Fibroblast of mammary gland (primary cell): ENCODE measurements around the gene RECK.

ENCODE experiments used
- DNase-seq: peaks from one replicate; pipeline ENCODE4 v3.0.0-alpha.2; 2010; ENCODE audit warnings: low read depth
- H3K4me3 ChIP-seq: 2 replicates; pipeline ENCODE4 v1.5.1; 2011; ENCODE audit warnings: low read depth, mild to moderate bottlenecking, low read length, moderate library complexity; ENCODE audit not compliant: control insufficient read depth
- TF ChIP-seq, protein P1 (sequence below): conservative IDR thresholded peaks from 2 replicates; pipeline ENCODE4 v1.5.1; 2011; ENCODE audit warnings: low read depth, low read length, inconsistent platforms; ENCODE audit not compliant: control insufficient read depth, insufficient read depth

RECK gene

DNA sequence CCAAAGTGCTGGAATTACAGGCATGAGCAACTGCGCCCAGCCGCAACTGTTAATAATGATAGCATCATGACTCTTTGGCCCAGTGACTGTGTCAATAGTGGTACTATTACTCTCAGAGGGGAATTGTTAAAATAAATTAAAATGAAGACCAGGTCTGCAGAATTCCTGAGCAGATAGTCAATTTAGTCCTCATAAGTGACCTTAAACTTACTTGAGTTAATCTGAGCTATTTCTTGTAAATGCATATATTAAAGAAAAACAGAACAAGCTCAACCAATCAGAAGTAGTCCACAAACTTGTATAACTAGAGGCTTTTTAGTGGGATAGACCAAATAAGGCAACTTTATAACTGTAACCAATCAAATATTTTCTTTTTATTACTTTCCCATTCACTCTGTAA is 1.7 kb upstream of the RECK start:
- peak; percentile 75 for DNase-seq
- no peak overlapping the region for H3K4me3 ChIP-seq
- TF ChIP-seq, protein P1, sequence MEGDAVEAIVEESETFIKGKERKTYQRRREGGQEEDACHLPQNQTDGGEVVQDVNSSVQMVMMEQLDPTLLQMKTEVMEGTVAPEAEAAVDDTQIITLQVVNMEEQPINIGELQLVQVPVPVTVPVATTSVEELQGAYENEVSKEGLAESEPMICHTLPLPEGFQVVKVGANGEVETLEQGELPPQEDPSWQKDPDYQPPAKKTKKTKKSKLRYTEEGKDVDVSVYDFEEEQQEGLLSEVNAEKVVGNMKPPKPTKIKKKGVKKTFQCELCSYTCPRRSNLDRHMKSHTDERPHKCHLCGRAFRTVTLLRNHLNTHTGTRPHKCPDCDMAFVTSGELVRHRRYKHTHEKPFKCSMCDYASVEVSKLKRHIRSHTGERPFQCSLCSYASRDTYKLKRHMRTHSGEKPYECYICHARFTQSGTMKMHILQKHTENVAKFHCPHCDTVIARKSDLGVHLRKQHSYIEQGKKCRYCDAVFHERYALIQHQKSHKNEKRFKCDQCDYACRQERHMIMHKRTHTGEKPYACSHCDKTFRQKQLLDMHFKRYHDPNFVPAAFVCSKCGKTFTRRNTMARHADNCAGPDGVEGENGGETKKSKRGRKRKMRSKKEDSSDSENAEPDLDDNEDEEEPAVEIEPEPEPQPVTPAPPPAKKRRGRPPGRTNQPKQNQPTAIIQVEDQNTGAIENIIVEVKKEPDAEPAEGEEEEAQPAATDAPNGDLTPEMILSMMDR, result no peak

DNA sequence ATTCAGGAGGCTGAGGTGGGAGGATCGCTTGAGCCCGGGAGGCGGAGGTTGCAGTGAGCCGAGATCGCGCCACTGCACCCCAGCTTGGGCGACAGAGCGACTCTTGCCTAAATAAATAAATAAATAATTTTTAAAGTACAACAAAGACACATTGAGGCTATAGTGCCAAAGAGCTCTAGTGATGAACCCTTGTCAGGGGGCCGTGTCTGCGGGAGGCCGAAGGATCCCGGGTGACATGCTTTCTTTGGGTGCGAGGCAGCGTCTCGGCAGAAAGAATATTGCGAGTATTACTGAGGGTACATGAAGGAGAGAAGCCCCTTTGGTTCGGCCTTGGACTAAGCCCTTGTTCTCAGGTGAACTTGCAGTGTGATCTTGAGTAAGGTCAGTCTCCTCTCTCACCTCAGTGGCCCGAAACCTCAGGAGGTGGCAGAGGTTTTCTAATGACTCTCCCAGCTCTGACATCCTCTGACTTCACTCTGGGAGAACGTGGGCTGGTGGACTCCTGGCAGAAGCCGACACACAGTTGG is 397 bp upstream of the RECK start:
- TF ChIP-seq, protein P1, result no peak
- DNase-seq, result no peak
- peak overlapping the region; percentile 19 for H3K4me3 ChIP-seq

DNA sequence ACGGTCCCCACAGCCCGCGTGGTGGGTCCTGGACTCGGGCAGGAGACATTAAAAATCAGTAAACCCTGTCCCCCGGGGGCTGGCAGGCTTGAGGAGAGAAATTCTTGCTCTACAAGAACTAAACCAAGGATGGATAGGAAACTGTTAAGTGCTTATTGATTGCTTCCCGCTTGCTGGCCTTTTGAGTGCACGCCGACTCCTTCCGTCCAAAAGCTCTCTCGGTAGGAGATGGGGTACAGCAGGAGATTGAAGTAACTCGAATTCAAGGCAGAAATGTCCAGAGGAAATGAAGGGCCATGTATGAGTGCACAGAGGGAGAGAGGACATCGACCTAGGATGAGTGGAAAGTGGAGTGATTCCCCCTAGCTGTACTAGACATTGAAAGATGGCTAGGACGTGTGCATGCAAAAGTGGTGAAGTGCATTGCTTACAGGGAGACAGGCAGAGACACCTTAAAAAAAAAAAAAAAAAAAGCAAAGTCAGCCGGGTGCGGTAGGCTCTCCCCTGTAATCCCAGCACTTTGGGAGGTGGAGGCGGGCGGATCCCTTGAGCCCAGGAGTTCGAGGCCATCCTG is 923 bp downstream of the RECK start:
- DNase-seq, result no peak
- TF ChIP-seq, protein P1, result no peak
- H3K4me3 ChIP-seq, result peak overlapping the region; percentile 80

DNA sequence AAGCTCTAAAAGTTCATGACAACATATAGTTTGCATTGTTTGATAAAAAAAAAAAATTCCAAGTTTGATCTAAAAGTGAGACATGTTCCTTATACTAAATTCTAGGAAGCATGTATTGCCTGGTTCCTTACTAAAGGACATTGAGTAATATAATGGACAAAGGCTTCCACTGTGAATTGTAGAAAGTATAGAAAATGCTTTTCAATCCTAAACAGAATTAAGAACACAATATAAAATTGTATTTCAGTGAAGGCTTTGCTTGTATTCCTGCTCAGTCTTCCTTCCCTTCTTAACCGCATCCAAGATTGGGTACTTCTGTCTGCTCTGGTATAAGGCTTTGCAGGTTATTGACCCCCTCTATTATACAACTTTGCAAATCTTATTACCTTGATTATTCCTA is 2.4 kb downstream of the RECK start:
- no peak for DNase-seq
- peak overlapping the region; percentile 80 for H3K4me3 ChIP-seq
- TF ChIP-seq, protein P1, result no peak

DNA sequence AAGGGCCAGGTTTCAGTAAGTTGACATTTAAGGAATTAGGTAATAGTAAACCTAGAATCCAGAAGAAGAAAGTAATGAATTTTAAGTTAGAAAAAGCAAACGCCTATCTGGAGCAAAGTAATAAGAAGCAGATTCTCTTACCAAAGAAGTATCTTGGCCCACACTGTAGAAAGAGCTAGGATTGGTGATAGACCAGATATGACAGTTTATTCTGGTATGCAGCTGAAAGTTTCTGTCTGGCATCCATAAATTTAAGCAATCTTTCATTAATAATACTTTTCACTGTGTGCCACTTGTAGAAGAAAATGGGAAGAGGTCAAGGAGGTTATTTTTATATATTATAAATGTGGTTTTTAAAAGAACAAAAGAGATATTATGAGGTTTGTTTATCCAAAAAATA is 3.0 kb downstream of the RECK start:
- TF ChIP-seq, protein P1, result no peak
- DNase-seq, result peak; percentile 67
- H3K4me3 ChIP-seq, result peak overlapping the region; percentile 80

DNA sequence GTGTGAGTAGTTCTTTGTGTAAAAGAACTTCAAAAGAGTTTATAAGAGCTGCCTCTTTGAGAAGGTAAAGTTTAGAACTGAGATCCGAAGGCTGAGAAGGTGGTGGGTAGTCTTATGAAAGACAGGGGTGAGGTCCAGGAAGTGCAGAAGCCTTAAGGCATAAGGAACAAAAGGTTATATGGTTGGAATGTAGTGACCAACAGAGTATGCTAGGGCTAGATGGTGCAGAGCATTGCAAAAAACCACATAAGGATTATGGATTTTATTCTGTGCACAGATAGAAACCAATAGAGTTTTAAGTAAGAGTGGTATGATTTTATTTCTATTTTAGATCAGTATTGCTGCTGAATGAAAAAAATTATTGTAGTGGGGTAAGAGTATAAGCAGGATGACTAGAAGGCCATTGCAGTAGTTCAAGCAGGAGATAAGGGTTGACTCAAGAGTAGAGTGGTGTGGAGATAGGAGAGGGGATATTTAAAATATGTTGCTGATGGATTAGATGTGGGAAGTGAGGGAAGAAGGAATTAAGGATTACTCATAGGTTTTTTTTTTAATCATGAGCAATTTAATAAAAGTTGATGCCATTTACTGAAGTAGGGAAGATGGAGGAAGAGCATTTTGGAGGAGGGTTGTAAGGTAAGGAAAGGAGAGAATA is 3.7 kb downstream of the RECK start:
- DNase-seq, result no peak
- TF ChIP-seq, protein P1, result no peak
- peak overlapping the region; percentile 80 for H3K4me3 ChIP-seq
